NCI-H82 treated with DMSO at 0.1 percent for 48 hours (cell line): ENCODE measurements around the gene NKD2.
"Not testable (repeated sequence)": the region's sequence is repeated elsewhere in the genome, so short reads cannot be mapped to it uniquely, and the experiment has no call there.

Source experiments
- DNase-seq: peaks from one replicate; lab custom pipeline; 2025; ENCODE audit not compliant: unreplicated experiment; lab: John Stamatoyannopoulos, UW

Gene NKD2

DNA sequence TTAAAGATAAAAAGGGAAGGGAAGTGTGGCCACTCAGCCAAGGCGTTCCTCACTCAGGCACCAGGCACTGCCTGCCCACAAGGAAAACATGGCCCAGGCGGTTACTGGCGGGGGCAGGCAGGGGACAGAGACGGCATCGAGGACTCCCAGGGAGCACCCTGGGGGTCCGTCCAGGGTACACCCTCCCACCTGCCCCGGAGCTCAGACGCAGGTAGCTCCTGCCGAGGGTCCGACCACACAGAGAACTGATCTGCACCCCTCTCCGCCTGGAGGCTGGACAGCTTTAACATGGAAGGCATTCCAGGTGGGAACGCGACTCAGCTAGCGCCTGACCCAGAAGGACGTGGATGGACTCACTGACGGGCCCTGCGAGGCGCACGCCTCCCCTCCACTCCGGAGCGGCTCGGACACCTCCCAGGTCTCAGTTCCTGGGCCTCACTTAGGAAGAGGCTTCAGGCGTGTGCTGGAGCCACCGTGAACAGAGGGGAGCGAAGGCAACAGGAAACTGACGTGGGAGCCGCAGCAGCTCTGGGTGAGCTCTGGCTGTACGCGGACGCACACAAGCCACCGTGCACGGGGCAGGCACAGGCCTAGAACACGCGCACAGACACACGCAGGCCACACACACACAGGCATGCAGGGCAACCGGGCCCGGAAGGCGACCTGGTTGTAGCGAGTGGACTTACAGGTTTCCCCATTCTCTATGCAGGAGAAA, 47.5 kb downstream of the NKD2 start:
- no peak for DNase-seq

DNA sequence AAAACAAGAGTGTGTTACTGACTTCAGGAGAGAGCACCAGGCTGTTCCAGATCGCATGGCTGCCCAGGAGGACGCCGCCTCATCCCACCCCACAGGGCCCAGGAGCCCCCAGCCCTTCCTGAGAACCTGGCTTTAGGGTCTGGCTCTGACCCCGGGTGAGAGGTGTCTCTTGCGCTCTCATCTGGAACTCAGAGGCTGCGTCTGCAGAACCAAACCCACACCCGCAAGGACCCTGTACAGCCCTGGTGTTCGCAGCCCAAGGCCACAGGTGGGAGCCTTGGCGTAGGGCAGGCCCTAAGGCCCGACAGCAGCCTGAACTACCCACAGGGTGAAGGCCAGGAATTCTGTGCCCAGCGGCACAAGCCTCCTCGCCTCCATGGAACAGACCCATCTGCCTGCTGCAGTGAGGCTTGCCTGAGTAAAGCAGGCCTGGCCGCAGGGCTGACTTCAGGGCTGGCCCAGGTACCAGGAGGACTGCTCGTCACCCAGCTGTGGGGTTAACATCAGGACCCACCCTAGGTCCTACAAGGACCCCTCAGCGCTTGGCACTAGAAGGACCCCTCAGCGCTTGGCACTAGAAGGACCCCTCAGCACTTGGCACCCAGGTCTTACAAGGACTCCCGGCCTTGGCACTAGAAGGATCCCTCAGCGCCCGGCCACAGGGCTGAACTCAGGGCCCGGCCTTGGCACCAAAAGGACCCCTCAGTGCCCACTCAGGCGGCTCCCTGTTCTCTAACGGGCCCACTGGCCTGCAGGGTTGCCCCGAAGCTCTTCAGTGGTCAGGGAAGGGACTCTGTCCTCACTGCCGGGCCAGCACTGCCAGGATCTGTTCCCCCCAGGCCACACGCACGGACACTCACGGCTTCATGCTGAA, 48.2 kb downstream of the NKD2 start:
- no peak for DNase-seq

DNA sequence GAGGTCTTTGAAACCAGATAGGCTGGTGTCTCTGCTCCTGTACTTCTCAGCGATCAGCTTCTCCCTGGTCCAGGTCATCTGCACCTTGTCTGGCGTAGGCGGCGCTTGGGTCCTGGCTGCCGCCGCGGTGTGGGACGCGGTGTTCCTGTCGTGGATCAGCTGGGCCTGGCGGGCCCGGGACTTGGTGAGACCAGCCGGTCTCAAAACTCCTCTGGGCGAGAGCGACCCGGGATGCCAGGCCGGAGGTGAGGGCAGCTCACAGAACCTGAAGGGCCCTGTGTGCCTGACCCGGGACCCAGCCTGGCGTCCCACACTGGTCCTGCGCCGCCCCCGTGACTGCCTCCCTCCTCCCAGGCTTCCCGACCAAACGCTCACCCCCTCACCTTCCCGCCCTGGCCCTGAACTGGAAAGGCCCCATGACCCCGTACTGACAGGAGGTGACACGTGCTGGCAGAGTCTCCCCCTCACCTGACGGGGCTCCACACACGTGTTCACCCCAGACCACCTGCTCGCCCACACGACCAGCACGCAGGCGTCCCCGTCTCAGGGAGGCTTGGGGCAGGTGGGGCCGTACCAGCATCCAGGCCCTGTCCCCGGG, 49.0 kb downstream of the NKD2 start:
- DNase-seq = no peak

DNA sequence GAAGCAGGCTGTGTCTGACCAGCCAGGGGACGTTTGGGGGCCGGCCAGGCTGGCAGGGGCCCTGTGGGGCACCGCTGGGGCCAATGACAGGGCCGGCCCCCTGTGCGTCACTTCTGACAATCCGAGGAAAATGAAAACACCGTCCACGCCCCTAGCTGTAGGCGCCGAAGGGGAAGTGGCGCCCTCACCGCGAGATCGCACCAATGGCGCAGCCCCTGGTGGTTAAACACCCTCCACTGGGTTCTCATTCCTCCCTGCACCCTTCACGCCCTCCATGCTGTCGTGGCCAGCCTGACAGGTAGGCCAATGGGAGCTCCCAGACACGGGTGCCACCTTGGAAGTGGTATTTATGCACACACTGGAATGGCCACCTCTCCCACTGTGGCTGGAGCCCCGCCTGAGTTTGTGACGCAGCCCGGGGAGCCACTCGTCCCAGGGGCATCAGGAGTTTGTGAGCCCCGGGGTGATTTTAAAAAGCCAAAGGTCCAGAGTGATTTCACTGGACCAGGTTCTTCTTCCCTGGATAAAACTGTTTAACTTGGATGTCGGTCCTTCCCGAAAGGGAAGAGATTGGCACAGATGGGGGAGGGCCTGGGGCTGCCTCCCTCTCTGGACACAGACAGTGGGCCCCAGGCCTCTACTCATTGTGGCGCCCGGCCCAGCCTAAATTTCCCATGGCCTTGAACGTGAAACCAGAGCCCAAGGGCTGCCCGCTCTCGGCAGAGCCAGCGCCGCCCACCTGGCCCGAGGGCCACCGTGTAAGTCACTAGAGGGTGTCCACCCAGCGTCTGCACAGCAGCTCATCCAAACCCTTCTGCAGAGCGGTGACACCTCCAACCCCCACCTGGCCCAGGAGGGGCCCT, 49.7 kb downstream of the NKD2 start:
- no peak for DNase-seq

DNA sequence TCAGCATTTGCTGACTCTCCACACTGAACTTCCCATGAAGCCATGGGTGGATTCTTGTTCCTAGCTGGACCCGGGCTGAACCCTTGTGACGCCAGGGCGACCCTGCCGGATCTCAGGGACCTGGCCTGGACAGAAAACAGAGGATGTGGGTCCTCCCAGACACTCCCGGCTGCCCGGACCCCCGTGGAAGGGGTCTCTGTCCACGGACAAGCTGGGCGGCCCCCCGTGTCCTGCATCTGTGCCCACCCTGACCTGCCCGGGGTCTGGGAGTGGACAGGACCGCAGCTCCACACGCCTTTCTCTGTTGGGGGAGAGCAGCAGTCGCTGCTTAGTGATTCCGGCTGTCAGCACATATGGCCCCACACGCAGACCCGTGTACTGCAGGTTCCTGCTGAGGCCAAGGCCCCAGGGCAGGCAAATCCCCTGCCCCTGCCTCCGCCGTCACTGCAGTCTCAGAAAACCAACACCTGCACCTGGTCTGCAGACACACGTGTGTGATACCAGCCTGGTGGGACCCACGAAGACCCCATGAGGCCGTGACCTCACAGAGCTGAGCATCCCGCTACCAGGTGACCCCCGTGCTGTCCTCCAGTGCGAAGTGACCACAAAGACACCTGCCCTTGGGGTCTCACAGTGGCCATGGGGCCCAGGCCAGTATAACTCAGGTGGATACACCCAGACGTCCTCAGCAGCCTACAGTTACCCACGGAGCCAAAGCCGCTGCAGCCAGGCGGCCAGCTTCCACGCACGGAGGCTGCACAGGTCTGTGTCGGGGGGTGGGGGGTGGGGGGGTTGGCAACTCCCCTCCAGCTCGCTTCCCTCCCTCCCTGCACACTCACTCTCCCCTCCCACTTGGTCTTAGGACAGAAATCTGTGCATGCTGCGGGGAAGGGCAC, 50.6 kb downstream of the NKD2 start:
- DNase-seq = no peak

DNA sequence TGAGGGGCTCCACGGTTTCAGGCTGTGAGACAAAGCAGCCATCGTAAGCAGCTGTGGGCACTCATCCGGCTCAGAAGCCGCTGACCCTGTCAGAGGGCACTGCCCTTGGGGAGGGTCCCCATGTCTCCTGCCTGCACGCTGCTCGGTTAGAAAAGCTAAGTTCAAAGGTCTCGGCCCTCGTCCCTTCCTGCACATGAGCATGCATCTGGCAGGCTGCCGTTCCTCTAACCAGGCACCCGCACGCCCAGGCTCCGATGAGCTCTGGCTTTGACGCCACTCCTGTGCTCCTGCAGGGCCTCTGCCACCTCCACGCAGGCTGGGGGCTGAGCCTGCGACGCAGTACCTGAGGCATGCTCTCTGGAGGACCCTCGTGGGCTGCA, 51.3 kb downstream of the NKD2 start:
- DNase-seq = no peak

DNA sequence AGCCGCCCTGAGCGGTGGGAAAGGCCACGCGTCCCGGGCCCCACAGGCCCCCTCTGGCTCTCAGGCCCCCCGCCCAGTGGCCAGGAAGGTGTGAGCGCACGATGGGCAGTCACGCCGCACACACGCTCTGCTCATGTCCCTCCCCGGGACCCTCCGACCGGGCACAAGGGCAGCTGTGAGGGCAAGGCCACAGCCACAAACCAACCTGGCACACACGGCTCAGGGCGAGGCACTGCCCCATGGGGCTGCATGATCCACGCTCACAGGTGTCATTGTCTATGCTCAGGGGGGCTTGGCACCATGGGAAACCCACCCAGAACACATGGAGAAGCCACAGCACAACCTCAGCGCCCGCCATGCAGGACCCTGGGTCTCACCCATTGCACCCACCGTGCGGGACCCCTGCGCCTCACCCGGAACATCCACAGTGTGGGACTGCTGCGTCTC, 52.0 kb downstream of the NKD2 start:
- no peak for DNase-seq

DNA sequence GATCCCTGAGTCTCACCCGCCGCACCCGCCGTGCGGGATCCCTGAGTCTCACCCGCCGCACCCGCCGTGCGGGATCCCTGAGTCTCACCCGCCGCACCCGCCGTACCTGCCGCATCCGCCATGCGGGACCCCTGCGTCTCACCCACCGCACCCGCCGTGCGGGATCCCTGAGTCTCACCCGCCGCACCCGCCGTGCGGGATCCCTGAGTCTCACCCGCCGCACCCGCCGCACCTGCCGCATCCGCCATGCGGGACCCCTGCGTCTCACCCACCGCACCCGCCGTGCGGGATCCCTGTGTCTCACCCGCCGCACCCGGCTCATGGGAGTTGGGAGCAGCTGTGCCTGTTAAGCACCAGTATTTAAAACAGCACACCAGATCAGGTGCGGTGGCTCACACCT, 52.7 kb downstream of the NKD2 start:
- not testable (repeated sequence) for DNase-seq

DNA sequence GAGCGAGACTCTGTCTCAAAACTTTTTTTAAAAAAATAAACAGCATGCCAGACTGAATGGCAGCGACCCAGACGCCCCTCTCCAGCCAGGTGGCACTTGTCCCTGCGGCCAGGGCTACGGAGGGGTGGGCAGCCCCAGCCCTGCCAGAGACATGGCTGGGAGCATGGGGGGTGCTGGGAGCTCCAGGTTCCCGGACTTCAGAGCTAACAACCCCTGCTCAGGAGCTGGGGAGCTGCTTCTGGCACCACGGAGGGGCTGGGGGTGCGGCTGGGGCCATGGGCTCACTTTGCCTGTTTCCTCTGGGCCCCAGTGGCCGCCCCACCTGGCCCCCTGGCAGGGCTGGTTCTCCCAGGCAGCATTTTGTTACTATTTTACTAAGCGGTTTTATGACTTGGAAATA, 53.3 kb downstream of the NKD2 start:
- DNase-seq = no peak

DNA sequence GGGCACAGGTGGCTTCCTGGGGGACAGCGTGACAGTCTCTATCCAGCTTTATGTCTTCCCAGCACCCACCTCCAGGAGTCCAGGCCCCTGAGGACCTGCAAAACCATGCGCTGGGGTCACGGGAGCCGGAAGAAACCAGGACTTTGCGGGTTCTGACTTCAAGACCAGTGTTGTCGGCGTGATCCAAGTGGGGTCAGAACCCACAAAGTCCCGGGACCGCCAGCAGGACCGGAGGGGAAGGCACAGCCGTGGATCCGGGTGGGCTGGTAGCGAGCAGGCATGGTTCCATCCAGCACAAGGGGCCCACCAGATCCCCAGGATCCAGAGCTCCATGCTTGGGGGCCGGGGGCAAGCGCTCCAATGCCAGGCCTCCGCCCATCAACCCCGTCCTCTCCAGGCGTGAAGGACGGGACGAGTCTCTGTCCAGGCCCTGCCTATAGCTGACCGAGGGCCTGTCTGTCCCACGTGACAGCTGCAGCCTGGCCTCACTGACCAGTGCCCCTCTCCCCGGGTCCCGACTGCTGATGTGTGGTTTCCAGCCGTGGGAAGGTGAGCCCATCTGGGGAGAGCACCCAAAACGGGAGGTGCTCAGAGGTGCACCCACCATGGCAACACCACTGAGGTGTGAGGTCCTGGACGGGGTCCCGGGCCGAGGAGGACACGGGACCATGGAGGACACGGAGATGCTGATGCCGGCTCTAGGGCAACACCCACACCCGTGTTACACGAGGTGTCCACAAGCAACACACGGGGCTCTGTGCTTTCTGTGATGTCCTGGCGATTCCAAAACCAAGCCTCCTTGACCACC, 54.4 kb downstream of the NKD2 start:
- DNase-seq = no peak

DNA sequence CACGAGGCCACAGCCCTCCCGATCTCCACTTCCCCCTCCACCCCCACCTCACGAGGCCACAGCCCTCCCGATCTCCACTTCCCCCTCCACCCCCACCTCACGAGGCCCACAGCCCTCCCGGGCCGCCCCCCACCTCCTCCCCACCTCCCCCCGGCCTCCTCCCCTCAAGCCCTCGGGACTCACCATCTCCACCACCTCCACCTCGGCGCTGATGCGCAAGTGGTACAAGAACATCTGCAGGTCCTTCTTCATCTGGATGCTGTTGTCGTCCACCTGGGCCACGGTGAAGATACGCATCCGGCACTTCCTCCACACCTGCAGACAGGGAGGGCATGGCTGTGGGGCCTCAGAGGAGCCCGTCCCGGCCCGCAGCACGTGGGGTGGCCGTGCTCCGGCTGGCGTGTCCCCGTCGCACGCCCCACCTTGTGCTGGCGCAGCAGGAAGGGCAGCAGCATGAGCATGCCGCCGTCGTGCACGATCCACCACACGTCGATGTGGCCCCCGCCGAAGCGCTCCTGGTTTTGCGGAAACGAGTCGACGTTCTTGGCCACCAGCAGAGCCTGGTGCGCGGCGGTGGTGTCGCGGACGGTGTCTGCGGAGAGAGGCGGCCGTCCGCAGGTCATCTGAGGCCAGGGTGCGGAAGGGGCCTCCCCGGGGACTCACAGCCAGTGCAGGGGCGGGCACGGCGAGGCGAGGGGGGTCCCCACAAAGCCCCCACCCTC, 55.2 kb downstream of the NKD2 start:
- DNase-seq = no peak

DNA sequence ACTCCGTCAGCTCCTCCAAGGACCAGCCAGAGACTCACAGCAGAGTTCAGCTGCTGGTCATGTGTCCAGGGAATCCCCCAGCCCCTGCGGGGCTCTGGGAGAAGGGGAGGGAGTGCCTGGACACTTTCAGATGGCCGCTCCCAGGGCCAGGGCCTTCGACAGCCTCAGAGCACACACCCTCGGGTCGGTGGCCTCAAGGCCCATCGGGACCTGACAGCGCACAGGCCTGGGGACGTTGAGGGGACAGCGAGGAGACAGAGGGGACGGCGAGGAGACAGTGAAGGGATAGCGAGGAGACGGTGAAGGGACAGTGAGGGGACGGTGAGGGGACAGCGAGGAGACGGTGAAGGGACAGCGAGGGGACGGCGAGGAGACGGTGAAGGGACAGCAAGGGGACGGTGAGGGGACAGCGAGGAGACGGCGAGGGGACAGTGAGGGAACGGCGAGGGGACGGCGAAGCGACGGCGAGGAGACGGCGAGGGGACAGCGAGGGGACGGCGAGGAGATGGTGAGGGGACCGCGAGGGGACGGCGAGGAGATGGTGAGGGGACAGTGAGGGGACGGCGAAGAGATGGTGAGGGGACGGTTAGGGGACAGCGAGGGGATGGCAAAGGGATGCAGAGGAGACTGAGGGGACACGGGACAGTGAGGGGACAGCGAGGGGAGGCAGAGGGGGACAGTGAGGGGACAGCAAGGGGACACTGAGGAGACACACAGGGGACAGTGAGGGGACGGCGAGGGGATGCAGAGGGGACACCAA, 56.0 kb downstream of the NKD2 start:
- DNase-seq = no peak

DNA sequence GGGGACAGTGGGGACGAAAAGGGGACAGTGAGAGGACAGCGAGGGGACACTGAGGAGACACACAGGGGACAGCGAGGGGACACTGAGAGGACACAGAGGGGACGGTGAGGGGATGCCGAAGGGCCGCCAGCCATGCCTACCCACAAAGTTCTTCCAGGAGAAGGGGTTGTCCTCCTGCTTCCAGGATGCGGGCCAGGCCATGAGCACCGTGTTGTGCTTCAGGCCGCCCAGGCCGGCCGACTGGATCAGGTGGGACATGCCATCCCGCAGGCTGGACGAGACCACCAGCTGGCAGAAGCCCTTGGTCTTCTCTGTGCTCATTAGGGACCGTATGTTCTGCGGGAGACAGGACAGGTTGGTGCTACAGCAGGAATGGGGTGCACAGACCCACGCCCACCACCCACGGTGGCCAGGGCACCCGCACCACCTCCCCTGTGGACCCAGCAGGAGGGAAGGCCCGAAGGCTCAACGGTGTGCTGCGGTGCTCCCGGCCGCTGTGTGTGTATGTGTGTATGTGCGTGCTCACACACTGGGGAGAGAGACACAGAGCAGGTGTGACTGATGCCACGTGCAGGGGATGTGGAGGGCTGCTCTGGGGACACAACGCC, 56.6 kb downstream of the NKD2 start:
- no peak for DNase-seq

DNA sequence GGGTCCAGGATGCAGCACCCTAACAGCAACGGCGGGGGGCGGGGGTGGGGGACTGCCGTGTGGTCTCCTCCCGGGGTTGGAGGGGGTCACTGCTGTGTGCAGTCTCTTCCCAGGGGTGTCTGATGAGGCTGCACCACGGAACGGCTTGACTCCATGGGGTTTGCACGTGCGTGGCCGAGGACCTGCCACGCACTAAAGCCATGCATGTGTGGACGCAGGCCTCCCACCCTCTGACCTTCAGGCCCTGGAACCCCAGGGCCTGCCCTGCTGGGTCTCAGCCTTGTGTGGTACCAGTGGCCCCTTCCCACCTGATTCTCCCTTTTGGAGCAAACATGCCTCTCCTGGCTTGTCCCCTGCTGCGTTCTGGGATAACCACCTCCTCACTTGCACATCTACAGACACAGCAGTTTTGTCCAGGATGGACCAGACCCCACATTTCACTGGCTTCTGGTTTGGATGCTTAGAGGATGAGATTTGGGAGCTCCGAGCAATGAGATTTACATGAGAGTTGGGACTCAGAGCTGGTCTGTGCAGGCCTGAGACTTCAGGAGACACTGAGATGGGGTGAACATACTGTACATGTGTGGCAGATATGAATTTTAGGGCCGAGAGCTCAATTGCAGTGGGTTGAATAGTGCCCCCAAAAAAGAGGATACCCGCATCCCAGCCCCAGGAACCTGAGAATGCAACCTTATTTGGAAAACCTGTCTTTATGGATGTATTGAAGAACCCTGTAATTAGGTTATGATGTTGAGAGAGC, 57.5 kb downstream of the NKD2 start:
- no peak for DNase-seq

DNA sequence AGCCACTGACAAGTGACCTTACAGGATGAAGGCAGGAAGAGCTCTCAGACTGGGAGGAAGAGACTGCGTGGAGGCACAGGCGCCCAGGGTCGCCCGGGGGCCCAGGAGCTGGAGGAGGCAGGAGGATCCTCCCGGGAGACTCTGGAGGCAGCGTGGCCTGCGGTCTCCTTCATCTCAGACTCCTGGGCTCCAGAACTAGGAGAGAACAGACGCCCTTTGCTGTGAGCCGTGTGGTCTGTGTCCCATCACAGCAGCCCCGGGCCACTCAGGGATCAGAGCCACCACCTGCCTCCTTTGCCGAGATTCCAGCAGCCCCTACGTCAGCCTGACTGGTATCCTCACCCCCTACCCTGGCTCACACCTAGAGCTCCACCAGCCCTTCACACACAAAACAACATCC, 58.1 kb downstream of the NKD2 start:
- no peak for DNase-seq
